22Rv1 (cell line): ENCODE results near the gene KNDC1.
"Not testable (repeated sequence)": the region's sequence is repeated elsewhere in the genome, so short reads cannot be mapped to it uniquely, and the experiment has no call there.

Source experiments
- H3K27ac ChIP-seq: fragments of 450-650 bp; 2 replicates; pipeline ENCODE4 v1.5.1; 2017
- ZFX ChIP-seq: fragments of 450-650 bp; IDR thresholded peaks from 2 replicates; pipeline ENCODE4 v1.6.1; 2017; ENCODE audit warnings: antibody characterized with exemption, borderline replicate concordance
- TF ChIP-seq, protein P1 (sequence below): fragments of 450-650 bp; IDR thresholded peaks from 2 replicates; pipeline ENCODE4 v1.5.1; 2017; ENCODE audit warnings: mild to moderate bottlenecking

Gene KNDC1

GRCh38 chr10:133144771-133145170, 15.2 kb upstream of the KNDC1 start:
- TF ChIP-seq, protein P1, sequence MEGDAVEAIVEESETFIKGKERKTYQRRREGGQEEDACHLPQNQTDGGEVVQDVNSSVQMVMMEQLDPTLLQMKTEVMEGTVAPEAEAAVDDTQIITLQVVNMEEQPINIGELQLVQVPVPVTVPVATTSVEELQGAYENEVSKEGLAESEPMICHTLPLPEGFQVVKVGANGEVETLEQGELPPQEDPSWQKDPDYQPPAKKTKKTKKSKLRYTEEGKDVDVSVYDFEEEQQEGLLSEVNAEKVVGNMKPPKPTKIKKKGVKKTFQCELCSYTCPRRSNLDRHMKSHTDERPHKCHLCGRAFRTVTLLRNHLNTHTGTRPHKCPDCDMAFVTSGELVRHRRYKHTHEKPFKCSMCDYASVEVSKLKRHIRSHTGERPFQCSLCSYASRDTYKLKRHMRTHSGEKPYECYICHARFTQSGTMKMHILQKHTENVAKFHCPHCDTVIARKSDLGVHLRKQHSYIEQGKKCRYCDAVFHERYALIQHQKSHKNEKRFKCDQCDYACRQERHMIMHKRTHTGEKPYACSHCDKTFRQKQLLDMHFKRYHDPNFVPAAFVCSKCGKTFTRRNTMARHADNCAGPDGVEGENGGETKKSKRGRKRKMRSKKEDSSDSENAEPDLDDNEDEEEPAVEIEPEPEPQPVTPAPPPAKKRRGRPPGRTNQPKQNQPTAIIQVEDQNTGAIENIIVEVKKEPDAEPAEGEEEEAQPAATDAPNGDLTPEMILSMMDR: no peak
- no peak for TF ChIP-seq ZFX
- H3K27ac ChIP-seq: no peak overlapping the region

DNA sequence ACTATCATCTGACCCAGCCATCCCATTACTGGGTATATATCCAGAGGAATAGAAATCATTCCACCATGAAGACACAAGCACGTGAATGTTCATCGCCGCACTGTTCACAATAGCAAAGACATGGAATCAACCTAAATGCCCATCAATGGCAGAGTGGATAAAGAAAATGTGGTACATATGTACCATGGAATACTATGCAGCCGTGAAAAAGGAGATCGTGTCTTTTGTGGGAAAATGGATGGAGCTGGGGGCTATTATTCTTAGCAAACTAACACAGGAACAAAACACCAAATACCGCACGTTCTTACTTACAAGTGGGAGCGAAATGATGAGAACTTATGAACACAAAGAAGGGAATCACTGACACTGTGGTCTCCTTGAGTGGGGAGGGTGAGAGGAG, 9.8 kb upstream of the KNDC1 start:
- H3K27ac ChIP-seq: no peak overlapping the region

DNA sequence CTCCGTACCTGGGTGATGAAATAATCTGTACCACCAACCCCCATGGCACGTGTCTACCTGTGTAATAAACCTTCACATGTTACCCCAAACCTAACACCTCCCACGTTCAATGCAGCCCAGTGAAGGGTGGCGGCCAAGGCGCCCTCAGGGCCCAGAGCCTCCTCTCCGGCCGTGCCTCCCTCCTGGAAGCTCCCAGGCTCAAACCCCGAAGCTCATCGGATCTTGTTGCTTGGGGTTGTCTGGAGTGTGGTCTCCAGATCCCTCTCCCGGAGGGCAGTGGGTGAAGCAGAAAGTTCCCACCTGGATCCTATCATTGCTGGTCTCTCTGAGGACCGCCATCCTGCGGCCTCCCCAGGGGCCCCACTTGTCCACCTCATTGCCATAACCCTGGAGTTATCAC, 9.4 kb upstream of the KNDC1 start:
- no peak overlapping the region for H3K27ac ChIP-seq
- no peak for TF ChIP-seq ZFX
- TF ChIP-seq, protein P1: no peak

More for the DNA sequence above, 9.8 kb upstream of the KNDC1 start:
- TF ChIP-seq ZFX: no peak
- TF ChIP-seq, protein P1: no peak

- H3K27ac ChIP-seq: not testable (repeated sequence)
Observed at GRCh38 chr10:133151071-133151470, 8.9 kb upstream of the KNDC1 start.

DNA sequence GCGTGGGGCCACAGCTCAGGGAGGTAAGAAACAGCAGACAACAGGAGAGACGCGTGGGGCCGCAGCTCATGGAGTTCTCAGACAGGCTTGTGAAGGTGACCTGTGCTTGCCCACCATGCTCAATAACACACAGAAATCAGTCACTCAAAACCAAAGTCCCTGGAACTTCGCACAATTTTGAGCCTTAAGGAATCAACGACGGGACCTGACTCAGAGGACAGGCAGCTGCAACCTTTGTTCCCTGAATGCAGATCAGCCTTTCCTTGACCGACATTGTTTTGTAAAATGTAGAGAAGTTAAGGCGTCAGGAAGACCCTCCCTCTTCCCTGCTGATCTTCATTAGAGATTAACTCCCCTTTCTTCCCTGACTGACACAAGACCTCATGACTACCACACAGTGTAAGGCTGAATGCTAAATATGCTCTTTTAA, 8.5 kb upstream of the KNDC1 start:
- TF ChIP-seq, protein P1: no peak
- no peak for TF ChIP-seq ZFX
- no peak overlapping the region for H3K27ac ChIP-seq

DNA sequence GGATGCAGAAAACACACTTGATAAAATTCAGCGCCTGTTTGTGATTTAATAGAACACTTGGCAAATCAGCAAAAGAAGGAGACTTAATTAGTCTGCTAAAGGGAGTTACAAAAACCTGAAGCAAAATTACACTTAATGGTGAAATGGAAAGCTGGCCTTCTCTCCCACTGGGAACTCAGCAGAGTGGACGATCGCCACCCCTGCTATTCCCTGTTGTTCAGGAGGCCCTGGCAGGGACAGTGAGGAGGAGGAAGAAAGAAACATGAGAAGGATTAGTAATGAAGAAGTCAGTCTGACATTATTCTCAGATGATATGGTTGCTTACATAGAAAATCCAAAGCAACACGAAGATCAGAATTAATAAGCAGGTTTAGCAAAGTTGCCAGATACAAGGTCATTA, 5.6 kb upstream of the KNDC1 start:
- H3K27ac ChIP-seq: no peak overlapping the region
- TF ChIP-seq, protein P1: no peak
- no peak for TF ChIP-seq ZFX

DNA sequence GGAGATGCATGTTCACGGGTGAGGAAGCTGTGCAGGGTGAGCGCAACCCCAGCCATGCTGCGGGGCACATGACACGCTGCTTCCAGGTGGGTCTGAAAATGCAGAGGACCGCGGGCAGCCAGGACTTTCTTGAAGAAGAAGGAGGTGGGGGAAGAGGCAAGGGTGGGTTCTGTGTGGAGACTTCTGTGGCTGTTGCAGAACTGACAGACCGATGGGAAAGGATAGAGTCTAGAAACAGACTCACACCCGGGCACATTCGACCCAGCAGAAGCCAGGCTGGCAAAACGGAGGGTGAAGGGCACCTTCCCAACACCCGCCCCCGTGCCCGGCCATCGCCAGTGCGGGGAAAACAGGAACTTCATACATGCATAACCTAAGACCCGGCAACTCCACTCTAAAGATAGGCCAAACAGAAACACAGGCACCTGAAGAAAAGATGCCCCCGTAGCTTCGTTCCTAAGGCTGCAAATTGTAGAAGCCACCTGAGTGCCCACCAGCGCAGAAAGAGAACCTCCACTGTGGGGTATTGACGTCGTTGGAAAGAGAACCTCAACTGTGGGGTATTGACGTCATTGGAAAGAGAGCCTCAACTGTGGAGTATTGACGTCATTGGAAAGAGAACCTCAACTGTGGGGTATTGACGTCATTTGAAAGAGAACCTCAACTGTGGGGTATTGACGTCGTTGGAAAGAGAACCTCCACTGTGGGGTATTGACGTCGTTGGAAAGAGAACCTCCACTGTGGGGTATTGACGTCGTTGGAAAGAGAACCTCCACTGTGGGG, 4.8 kb upstream of the KNDC1 start:
- no peak for TF ChIP-seq ZFX
- TF ChIP-seq, protein P1: no peak

More for the DNA sequence above, 4.8 kb upstream of the KNDC1 start:
- H3K27ac ChIP-seq: no peak overlapping the region
